Measurements from ENCODE around the gene ING4. TPM values are rescaled to one million over a fixed set of nuclear protein-coding genes. Genes with fewer than 3 reads are reported as not detected.
"Not testable (repeated sequence)": the region's sequence is repeated elsewhere in the genome, so short reads cannot be mapped to it uniquely, and the experiment has no call there.

ING4 gene
- total RNA-seq (100 to 1,000 TPM in 1 of 5 experiments, 10 to 100 TPM in 4; 33.1 to 101 (median 39.6) TPM), polyA plus RNA-seq (100 to 1,000 TPM; 103 to 106 TPM), total RNA-seq (28.4 reads per million, percentile 58 among the genes with 10 or more reads in this experiment)

DNA sequence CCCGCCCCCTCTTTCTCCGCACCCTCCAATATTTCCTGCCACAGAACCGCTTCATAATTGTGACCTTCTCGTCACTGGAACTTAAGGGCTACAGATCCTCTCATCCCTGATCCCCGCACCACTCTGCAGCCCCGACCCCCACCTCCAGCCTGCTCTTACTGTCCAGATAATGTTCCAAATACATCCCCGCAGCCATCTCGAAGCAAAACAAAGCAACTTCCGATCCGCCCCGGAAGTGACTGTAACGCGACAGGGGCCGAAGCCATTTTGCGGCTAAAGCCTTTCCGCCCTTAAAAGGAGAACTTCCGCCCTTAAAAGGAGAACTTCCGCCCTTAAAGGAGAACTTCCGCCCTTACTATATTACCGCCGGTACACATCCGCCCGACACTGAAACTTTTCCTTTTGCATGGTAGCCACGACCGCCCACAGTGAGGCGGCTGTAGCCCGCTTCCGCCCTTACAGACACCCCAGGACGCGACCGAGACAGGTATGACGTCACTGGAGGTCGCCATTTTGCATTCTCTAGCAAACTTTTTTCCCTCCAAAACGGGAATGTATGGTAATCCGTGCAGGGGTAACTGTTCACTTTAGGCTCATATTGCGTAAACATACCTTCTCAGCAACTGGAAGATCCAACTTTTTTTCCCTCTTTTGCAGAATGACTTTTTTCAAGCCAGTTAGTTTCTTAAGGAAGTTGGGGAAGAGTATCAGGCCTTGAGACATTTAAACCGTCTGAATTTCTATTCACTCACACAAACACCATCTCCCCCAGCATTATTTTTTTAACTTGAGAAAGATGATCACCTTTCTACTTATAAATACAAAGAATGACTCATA, at the start of gene ING4:
Gene ING4, minus strand, starts transcription at position 214 of the 837 bp plus-strand sequence. Its CDS starts 18 bp downstream, at position 196.
- ChIA-PET POLR2A (interaction anchor here (0.6 to 3.7 kb wide), 8 partner anchors 11 to 275 kb away, joined by 3 to 47 read pairs (median 4); partner anchors contain the start of gene ZNF384), CTCF (interaction anchor here (0.6 to 1.7 kb wide), 2 partner anchors 26 to 207 kb away, joined by 3 to 9 read pairs; partner anchors contain the start of gene ZNF384)
- H3K27me3 Mint-ChIP-seq: peaks cover 0 to 2% (median 0%) of the 10 kb centered on the region in 5 donors
- peaks cover 0 to 2% (median 0%) of the 10 kb centered on the region in 11 donors for H3K9me3 Mint-ChIP-seq
- peak within 1 kb of the TSS; percentile 80 for H3K27ac ChIP-seq (ENCODE audit: low read depth, low read length)
- H3K4me3 Mint-ChIP-seq: peak within 1 kb of the TSS; percentile 92 to 99 (median 96)
- H3K4me1 Mint-ChIP-seq: peaks cover 18 to 47% (median 36%) of the 10 kb centered on the region in 7 donors
- H3K27ac Mint-ChIP-seq: peak within 1 kb of the TSS; percentile 91 to 99 (median 96)
- ATAC-seq (peak; percentile 99), DNase-seq (peak; percentile 79 to 99 (median 98))
- peaks cover 0 to 30% (median 11%) of the 10 kb centered on the region in 5 donors for H3K36me3 Mint-ChIP-seq
- peak within 1 kb of the TSS; percentile 92 for H3K4me3 ChIP-seq (ENCODE audit: low read length)
- peaks cover 15 to 16% of the 10 kb centered on the region in 2 donors for H3K4me1 ChIP-seq (ENCODE audit: control insufficient read depth in 2 of 2, insufficient read depth in 2 of 2, low read length in 2 of 2)
- peaks cover 0 to 22% (median 6%) of the 10 kb centered on the region in 3 experiments for H3K36me3 ChIP-seq (ENCODE audit: control insufficient read depth in 2 of 3, insufficient read depth in 3 of 3, low read length in 3 of 3)
- intact Hi-C loops (cut with micrococcal nuclease): loop anchor here (1.0 to 10.0 kb wide), 21 partner anchors 26 to 355 kb away; partner anchors contain the start of genes CHD4 (in 2 of the 2), COPS7A (in 2 of the 2), MLF2 (in 2 of the 2) and MRPL51 (in 2 of the 2)
- H3K27me3 ChIP-seq (ENCODE audit: control insufficient read depth in 2 of 2, insufficient read depth in 2 of 2, low read length in 2 of 2): no peaks in the 10 kb centered on the region
- H3K9me3 ChIP-seq (ENCODE audit: control insufficient read depth in 2 of 3, low read length in 3 of 3): no peaks in the 10 kb centered on the region

DNA sequence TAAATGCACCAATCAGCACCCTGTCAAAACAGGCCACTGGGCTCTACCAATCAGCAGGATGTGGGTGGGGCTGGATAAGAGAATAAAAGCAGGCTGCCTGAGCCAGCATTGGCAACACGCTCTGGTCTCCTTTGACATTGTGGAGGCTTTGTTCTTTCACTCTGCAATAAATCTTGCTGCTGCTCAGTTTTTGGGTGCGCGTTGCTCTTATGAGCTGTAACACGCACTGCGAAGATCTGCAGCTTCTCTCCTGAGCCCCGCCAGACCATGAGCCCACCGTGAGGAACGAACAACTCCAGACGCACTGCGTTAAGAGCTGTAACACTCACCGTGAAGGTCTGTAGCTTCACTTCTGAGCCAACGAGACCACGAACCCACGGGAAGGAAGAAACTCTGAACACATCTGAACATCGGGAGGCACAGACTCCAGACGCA, 46.1 kb upstream of the ING4 start:
- no peaks in the 10 kb centered on the region for H3K27me3 ChIP-seq (ENCODE audit: control insufficient read depth in 2 of 2, insufficient read depth in 2 of 2, low read length in 2 of 2)
- peak overlapping the region; percentile 48 to 96 (median 81) for H3K4me3 Mint-ChIP-seq
- DNase-seq: peak in 5 of 9 donors; percentile 25 to 75 (median 47)

DNA sequence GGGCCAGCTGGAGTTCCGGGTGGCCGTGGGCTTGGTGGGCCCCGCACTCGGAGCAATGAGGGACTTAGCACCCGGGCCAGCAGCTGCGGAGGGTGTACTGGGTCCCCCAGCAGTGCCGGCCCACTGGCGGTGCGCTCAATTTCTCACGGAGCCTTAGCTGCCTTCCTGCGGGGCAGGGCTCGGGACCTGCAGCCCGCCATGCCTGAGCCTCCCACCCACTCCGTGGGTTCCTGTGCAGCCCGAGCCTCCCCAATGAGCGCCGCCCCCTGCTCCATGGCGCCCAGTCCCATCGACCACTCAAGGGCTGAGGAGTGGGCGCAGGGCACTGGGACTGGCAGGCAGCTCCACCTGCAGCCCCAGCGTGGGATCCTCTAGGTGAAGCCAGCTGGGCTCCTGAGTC, 45.4 kb upstream of the ING4 start:
- H3K9me3 Mint-ChIP-seq; H3K27me3 ChIP-seq (ENCODE audit: control insufficient read depth in 2 of 2, insufficient read depth in 2 of 2, low read length in 2 of 2); H3K4me3 ChIP-seq (ENCODE audit: low read length); H3K4me1 ChIP-seq (ENCODE audit: control insufficient read depth in 2 of 2, insufficient read depth in 2 of 2, low read length in 2 of 2); H3K9me3 ChIP-seq (ENCODE audit: control insufficient read depth in 2 of 3, low read length in 3 of 3); intact Hi-C loops (cut with micrococcal nuclease); H3K36me3 ChIP-seq (ENCODE audit: control insufficient read depth in 2 of 3, insufficient read depth in 3 of 3, low read length in 3 of 3); ATAC-seq; H3K27ac ChIP-seq (ENCODE audit: low read depth, low read length); H3K36me3 Mint-ChIP-seq; CTCF ChIA-PET; DNase-seq: not testable (repeated sequence)
- Mint-ChIP-seq H3K27me3 (peaks cover 5 to 27% (median 23%) of the 10 kb centered on the region in 5 donors), H3K4me1 (peaks cover 7 to 12% (median 11%) of the 10 kb centered on the region in 7 donors), H3K27ac (peak overlapping the region in 1 of 9 donors; percentile 83), H3K4me3 (peak overlapping the region in 2 of 10 donors; percentile 72 to 88)
- POLR2A ChIA-PET: interaction anchor here (0.6 to 2.3 kb wide), 3 partner anchors 16 to 483 kb away, joined by 4 to 9 read pairs (median 7); partner anchors contain the start of genes COPS7A and ZNF384

More for the DNA sequence above, 46.1 kb upstream of the ING4 start:
- POLR2A ChIA-PET: interaction anchor here (0.9 to 2.3 kb wide), 4 partner anchors 15 to 143 kb away, joined by 3 to 9 read pairs (median 5); partner anchors contain the start of genes COPS7A, USP5 and ZNF384
- peak overlapping the region; percentile 14 to 92 (median 84) for H3K27ac Mint-ChIP-seq
- CTCF ChIA-PET: no interaction called here
- no peak overlapping the region for H3K4me3 ChIP-seq (ENCODE audit: low read length)
- H3K9me3 ChIP-seq (ENCODE audit: control insufficient read depth in 2 of 3, low read length in 3 of 3): no peaks in the 10 kb centered on the region
- H3K27ac ChIP-seq (ENCODE audit: low read depth, low read length): peak overlapping the region; percentile 31
- no peaks in the 10 kb centered on the region for H3K4me1 ChIP-seq (ENCODE audit: control insufficient read depth in 2 of 2, insufficient read depth in 2 of 2, low read length in 2 of 2)
- intact Hi-C loops (cut with micrococcal nuclease): no loop called here
- H3K27me3 Mint-ChIP-seq: peaks cover 0 to 21% (median 19%) of the 10 kb centered on the region in 5 donors
- H3K9me3 Mint-ChIP-seq: no peaks in the 10 kb centered on the region
- H3K36me3 ChIP-seq (ENCODE audit: control insufficient read depth in 2 of 3, insufficient read depth in 3 of 3, low read length in 3 of 3): no peaks in the 10 kb centered on the region
- peaks cover 0 to 4% (median 0%) of the 10 kb centered on the region in 5 donors for H3K36me3 Mint-ChIP-seq
- peak; percentile 61 for ATAC-seq
- H3K4me1 Mint-ChIP-seq: peaks cover 6 to 10% (median 8%) of the 10 kb centered on the region in 7 donors

DNA sequence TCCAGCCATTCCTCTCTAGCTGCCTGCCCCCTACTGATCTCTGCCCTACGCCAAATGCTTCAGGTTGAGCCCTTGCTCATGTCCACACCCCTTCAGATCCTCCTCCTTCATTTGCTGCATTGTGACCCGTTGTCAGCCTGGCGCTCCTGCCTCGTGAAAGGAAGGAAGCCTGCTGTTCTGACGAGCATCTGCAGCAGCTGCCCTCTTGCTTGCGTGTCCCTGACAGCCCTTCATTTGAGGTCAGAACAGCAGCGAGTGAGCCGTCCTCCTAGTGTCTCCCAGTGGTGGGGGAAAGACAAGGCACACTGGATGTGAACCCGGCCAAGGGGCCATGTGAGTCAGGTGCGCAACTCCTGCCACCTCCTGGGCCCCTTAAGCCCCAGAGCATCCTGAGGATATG, 40.7 kb upstream of the ING4 start:
- Histone ChIP-seq H3K9me3 (ENCODE audit: control insufficient read depth in 2 of 3, low read length in 3 of 3) (no peaks in the 10 kb centered on the region), H3K36me3 (ENCODE audit: control insufficient read depth in 2 of 3, insufficient read depth in 3 of 3, low read length in 3 of 3) (no peaks in the 10 kb centered on the region), H3K4me1 (ENCODE audit: control insufficient read depth in 2 of 2, insufficient read depth in 2 of 2, low read length in 2 of 2) (peaks cover 5 to 8% of the 10 kb centered on the region in 2 donors), H3K27ac (ENCODE audit: low read depth, low read length) (no peak overlapping the region), H3K4me3 (ENCODE audit: low read length) (no peak overlapping the region), H3K27me3 (ENCODE audit: control insufficient read depth in 2 of 2, insufficient read depth in 2 of 2, low read length in 2 of 2) (peaks cover 0 to 6% of the 10 kb centered on the region in 2 donors)
- intact Hi-C loops (cut with micrococcal nuclease): no loop called here
- peaks cover 0 to 3% (median 0%) of the 10 kb centered on the region in 5 donors for H3K36me3 Mint-ChIP-seq
- peaks cover 5 to 59% (median 51%) of the 10 kb centered on the region in 5 donors for H3K27me3 Mint-ChIP-seq
- H3K4me1 Mint-ChIP-seq: peaks cover 13 to 31% (median 25%) of the 10 kb centered on the region in 7 donors
- no peak for ATAC-seq
- POLR2A ChIA-PET: interaction anchor here (0.9 kb wide), 1 partner anchor 86 kb away, joined by 3 read pairs; the partner anchor contains the start of gene CD4
- peaks cover 0 to 5% (median 0%) of the 10 kb centered on the region in 11 donors for H3K9me3 Mint-ChIP-seq
- no peak for DNase-seq
- no peak overlapping the region for H3K27ac Mint-ChIP-seq
- CTCF ChIA-PET: no interaction called here
- H3K4me3 Mint-ChIP-seq: peak overlapping the region in 2 of 10 donors; percentile 2 to 31

DNA sequence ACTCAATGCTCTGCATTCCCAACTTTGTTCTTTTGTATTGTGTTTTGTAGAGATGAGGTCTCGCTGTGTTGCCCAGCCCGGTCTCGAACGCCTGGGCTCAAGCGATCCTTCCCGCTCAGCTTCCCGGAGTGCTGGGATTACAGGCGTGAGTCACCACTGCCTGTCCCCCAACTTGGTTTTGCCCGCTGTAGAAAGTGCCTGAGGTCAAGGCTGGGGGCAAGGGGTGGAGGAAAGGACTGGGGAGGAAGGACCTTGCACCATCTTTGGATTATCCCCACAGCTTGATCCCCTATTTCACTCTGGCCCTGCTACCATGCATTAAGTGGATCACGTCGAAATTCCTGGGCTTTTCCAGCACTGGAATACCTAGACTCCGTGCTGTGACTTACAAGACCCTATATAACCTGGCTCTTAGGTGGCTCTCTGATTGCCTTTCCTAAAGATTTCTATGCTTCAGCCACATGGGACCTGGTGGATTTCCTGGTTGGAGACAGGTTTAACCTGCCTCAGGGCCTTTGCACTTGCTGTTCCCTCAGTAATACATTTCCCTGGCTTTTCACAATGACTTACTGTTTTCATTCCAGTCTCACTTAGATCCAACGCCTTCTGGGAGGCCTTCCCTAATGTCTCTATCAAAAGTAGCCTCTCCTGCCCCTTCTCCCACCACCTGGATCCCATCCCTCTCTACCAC, 38.3 kb upstream of the ING4 start:
- peaks cover 0 to 6% of the 10 kb centered on the region in 2 donors for H3K27me3 ChIP-seq (ENCODE audit: control insufficient read depth in 2 of 2, insufficient read depth in 2 of 2, low read length in 2 of 2)
- Mint-ChIP-seq H3K9me3 (peaks cover 0 to 5% (median 0%) of the 10 kb centered on the region in 11 donors), H3K27me3 (peaks cover 5 to 70% (median 51%) of the 10 kb centered on the region in 5 donors), H3K4me3 (peak overlapping the region; percentile 63 to 92 (median 81)), H3K36me3 (peaks cover 0 to 2% (median 0%) of the 10 kb centered on the region in 5 donors), H3K4me1 (peaks cover 13 to 39% (median 25%) of the 10 kb centered on the region in 7 donors), H3K27ac (peak overlapping the region in 5 of 9 donors; percentile 5 to 69 (median 56))
- ChIA-PET CTCF (no interaction called here), POLR2A (interaction anchor here (1.0 to 1.3 kb wide), 2 partner anchors 10 to 12 kb away, joined by 3 to 4 read pairs; no protein-coding TSS in a partner anchor)
- no peaks in the 10 kb centered on the region for H3K9me3 ChIP-seq (ENCODE audit: control insufficient read depth in 2 of 3, low read length in 3 of 3)
- ATAC-seq: no peak
- no peak for DNase-seq
- intact Hi-C loops (cut with micrococcal nuclease): no loop called here
- peak overlapping the region; percentile 62 for H3K4me3 ChIP-seq (ENCODE audit: low read length)
- peaks cover 5 to 8% of the 10 kb centered on the region in 2 donors for H3K4me1 ChIP-seq (ENCODE audit: control insufficient read depth in 2 of 2, insufficient read depth in 2 of 2, low read length in 2 of 2)
- H3K27ac ChIP-seq (ENCODE audit: low read depth, low read length): no peak overlapping the region
- no peaks in the 10 kb centered on the region for H3K36me3 ChIP-seq (ENCODE audit: control insufficient read depth in 2 of 3, insufficient read depth in 3 of 3, low read length in 3 of 3)

Measured in naive thymus-derived CD4-positive, alpha-beta T cell (primary cell).